Measurements from ENCODE around the gene ADGRG6. TPM values are rescaled to one million over a fixed set of nuclear protein-coding genes. Genes with fewer than 3 reads are reported as not detected.
A peak's percentile ranks its signal among the peaks of the same experiment; 100 is the strongest.

ADGRG6 gene
- polyA plus RNA-seq, 1 experiment = 25.4 TPM

DNA sequence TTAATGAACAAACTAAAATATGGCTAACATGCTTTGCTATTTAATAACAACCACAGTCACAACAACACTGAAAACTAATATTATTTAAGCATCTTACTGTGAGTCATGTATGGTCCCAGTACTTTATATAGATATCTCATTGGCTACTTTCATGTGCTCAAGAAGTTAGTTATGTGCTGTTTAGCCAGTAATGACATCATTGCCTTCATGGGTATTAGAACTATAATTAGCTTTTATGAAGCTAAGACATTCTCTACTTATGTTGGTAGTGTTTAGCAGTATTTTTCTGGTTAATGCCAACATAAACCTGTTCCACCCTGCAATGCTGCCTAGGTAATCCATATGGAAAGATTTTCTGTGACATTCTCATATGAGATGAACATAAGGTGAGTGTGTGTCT, 56.1 kb downstream of the ADGRG6 start:
- Histone ChIP-seq H3K36me3 (ENCODE audit: control insufficient read depth, insufficient read depth, low read length) (no peaks in the 10 kb centered on the region), H3K4me3 (ENCODE audit: low read depth, low read length) (no peak overlapping the region), H3K27me3 (ENCODE audit: control insufficient read depth, insufficient read depth, low read length) (no peaks in the 10 kb centered on the region)
- no peak for DNase-seq (ENCODE audit: low read depth)
- ChIA-PET POLR2A (no interaction called here), CTCF (interaction anchor here (0.8 kb wide), 1 partner anchor 1374 kb away, joined by 3 read pairs; no protein-coding TSS in a partner anchor)
- TF ChIP-seq, protein P1, sequence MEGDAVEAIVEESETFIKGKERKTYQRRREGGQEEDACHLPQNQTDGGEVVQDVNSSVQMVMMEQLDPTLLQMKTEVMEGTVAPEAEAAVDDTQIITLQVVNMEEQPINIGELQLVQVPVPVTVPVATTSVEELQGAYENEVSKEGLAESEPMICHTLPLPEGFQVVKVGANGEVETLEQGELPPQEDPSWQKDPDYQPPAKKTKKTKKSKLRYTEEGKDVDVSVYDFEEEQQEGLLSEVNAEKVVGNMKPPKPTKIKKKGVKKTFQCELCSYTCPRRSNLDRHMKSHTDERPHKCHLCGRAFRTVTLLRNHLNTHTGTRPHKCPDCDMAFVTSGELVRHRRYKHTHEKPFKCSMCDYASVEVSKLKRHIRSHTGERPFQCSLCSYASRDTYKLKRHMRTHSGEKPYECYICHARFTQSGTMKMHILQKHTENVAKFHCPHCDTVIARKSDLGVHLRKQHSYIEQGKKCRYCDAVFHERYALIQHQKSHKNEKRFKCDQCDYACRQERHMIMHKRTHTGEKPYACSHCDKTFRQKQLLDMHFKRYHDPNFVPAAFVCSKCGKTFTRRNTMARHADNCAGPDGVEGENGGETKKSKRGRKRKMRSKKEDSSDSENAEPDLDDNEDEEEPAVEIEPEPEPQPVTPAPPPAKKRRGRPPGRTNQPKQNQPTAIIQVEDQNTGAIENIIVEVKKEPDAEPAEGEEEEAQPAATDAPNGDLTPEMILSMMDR (IDR thresholded peaks at IDR 0.05; ENCODE audit: insufficient read depth, low read depth, low read length) = no peak

DNA sequence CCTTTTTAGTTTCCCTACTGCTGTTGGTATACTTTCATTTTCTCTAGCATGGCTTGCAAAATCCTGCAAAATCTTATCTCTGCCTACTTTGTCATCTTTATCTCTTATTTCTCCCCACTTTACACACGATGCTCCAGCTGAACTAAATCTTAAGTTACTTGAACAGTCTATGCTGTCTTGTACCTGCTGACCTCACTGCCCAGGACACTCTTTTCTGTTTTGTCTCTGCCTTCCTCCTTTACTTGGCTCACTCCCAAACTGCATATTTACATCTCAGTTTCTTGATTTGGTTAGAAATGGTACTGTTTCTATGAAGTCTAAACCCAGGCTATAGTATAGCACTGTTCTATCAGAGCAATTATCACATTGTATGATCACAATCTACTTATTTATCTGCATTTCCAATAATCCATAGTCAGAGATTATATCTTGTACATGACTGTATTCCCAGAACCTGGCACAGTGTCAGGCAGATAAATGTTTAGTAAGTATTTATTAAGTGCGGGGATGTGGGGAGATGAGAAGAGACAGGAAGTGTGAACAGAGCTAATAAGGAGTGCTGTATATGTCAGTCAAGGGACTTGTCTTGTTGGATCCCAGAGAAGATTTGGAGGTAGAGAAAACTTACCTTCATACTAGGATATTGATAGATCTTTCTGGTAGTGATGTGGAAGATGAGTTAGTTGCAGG, 57.6 kb downstream of the ADGRG6 start:
- DNase-seq (ENCODE audit: low read depth) = no peak
- POLR2A ChIA-PET = no interaction called here
- no peaks in the 10 kb centered on the region for H3K36me3 ChIP-seq (ENCODE audit: control insufficient read depth, insufficient read depth, low read length)
- CTCF ChIA-PET = interaction anchor here (0.7 kb wide), 1 partner anchor 31 kb away, joined by 3 read pairs; no protein-coding TSS in a partner anchor
- H3K27me3 ChIP-seq (ENCODE audit: control insufficient read depth, insufficient read depth, low read length) = no peaks in the 10 kb centered on the region
- H3K4me3 ChIP-seq (ENCODE audit: low read depth, low read length) = no peak overlapping the region
- TF ChIP-seq, protein P1 (IDR thresholded peaks at IDR 0.05; ENCODE audit: insufficient read depth, low read depth, low read length) = no peak

DNA sequence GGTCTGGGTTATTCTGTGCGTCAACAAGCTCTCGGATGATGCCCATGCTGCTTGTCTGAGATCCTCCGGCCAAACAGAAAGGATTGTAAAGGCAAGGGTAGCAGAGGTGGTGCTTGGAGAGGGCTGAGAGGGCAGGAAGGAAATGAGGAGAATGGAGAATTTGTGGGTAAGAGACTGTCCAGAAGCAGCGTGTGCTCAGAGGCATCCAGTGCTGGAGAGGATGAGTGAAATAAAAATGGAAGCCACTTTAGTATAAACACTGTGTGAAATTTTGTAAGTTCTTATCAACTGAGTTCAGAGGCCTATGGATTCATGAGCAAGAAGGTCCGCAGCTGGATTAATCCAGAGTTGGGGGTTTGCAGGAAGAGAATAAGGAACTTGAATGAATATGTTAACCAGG, 59.5 kb downstream of the ADGRG6 start:
- ChIA-PET CTCF (interaction anchor here (1.6 kb wide), 1 partner anchor 58 kb away, joined by 3 read pairs; no protein-coding TSS in a partner anchor), POLR2A (interaction anchor here (0.6 to 0.7 kb wide), 2 partner anchors 14 to 1823 kb away, joined by 3 to 4 read pairs; no protein-coding TSS in a partner anchor)
- Histone ChIP-seq H3K27me3 (ENCODE audit: control insufficient read depth, insufficient read depth, low read length) (no peaks in the 10 kb centered on the region), H3K4me3 (ENCODE audit: low read depth, low read length) (no peak overlapping the region), H3K36me3 (ENCODE audit: control insufficient read depth, insufficient read depth, low read length) (no peaks in the 10 kb centered on the region)
- DNase-seq (ENCODE audit: low read depth) = no peak
- TF ChIP-seq, protein P1 (IDR thresholded peaks at IDR 0.05; ENCODE audit: insufficient read depth, low read depth, low read length) = no peak

DNA sequence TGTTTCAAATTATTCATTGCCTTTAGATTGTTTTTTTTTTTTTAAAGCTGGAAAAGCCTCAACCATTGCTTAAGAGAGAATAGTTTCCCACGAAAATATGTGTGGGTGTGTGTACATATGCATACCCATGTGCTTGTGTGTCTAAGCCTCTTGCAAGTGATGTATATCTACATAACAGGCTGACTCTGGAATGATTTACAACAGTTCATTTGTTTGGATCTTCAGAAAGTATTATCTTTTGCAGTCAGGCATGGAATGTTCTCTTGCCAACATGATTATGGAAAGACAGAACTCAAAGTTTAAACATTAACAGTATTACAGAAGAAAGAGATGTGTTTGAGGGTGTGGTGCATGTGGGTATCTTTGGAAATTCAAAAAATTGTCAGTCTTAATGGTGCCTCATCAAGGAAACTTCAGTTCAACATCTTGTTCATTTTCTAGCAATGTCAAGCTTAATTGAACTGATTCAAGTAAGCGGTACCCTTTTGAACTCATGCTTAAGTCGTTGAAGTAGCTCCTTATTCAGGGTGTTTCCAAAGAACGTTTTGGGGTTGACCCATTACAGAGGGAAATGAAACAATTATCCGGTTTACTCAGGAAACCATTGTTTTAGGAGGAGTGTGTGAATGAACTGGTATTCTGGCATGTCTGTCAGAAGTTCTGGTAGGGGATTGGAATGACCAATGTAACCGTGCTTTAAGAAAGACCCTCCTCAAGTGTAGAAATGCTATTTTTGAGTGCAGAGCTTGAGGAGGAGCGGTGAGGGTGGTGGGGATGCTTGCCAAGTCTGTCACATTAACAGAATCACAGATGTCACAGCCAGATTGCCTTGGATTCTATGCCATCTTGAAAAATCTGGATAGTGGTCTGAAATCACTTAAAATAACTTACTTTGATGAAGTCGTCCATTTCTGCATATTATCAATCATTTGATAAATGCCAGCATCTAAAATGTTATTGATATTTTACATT, 60.3 kb downstream of the ADGRG6 start:
- CTCF ChIA-PET = no interaction called here
- H3K4me3 ChIP-seq (ENCODE audit: low read depth, low read length) = no peak overlapping the region
- TF ChIP-seq, protein P1 (IDR thresholded peaks at IDR 0.05; ENCODE audit: insufficient read depth, low read depth, low read length) = no peak
- POLR2A ChIA-PET = no interaction called here
- no peaks in the 10 kb centered on the region for H3K36me3 ChIP-seq (ENCODE audit: control insufficient read depth, insufficient read depth, low read length)
- DNase-seq (ENCODE audit: low read depth) = peak; percentile 70
- no peaks in the 10 kb centered on the region for H3K27me3 ChIP-seq (ENCODE audit: control insufficient read depth, insufficient read depth, low read length)

DNA sequence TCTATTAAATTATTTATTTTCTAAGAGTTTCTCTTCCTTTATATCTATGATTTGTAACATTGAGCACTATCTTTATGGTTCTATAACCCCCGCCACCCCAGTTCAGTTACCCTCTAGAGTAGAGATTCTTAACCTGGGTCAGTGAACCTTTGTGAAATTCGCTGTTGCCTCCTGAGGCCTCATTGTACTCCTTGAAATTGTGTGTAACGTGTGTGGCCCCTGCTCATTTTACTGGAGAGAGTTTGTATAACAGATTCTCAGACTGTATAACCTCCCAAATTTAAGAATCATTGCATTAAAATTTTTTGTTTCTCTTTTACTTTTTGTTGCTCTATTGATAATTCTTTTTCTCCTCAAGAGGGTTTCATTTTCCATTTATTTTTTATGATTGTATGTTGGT, 65.3 kb downstream of the ADGRG6 start:
- no peaks in the 10 kb centered on the region for H3K36me3 ChIP-seq (ENCODE audit: control insufficient read depth, insufficient read depth, low read length)
- POLR2A ChIA-PET = no interaction called here
- DNase-seq (ENCODE audit: low read depth) = no peak
- CTCF ChIA-PET = interaction anchor here (1.4 kb wide), 1 partner anchor 14 kb away, joined by 3 read pairs; no protein-coding TSS in a partner anchor
- H3K27me3 ChIP-seq (ENCODE audit: control insufficient read depth, insufficient read depth, low read length) = no peaks in the 10 kb centered on the region
- H3K4me3 ChIP-seq (ENCODE audit: low read depth, low read length) = no peak overlapping the region
- TF ChIP-seq, protein P1 (IDR thresholded peaks at IDR 0.05; ENCODE audit: insufficient read depth, low read depth, low read length) = no peak

Data from BJ (cell line).